Measurements from ENCODE around the gene FOXP1.
"Not testable (repeated sequence)": the region's sequence is repeated elsewhere in the genome, so short reads cannot be mapped to it uniquely, and the experiment has no call there.

Gene FOXP1

GRCh38 chr3:71530903-71531530, 52.5 kb downstream of the FOXP1 start:
- no peak for DNase-seq (ENCODE audit: low read depth)

- DNase-seq (ENCODE audit: low read depth): no peak
Observed at GRCh38 chr3:71528816-71529215, 54.7 kb downstream of the FOXP1 start.

- not testable (repeated sequence) for DNase-seq (ENCODE audit: low read depth)
Observed at GRCh38 chr3:71526448-71526847, 57.1 kb downstream of the FOXP1 start.

GRCh38 chr3:71525391-71525790, 58.1 kb downstream of the FOXP1 start:
- DNase-seq (ENCODE audit: low read depth): no peak

GRCh38 chr3:71524672-71525071, 58.9 kb downstream of the FOXP1 start:
- no peak for DNase-seq (ENCODE audit: low read depth)

- peak; percentile 29 for DNase-seq (ENCODE audit: low read depth)
Observed at GRCh38 chr3:71523628-71524027, 59.9 kb downstream of the FOXP1 start.

GRCh38 chr3:71521940-71522876, 61.3 kb downstream of the FOXP1 start:
- peak; percentile 36 for DNase-seq (ENCODE audit: low read depth)

- no peak for DNase-seq (ENCODE audit: low read depth)
Observed at GRCh38 chr3:71521021-71521352, 62.5 kb downstream of the FOXP1 start.

GRCh38 chr3:71520161-71521020, 63.1 kb downstream of the FOXP1 start:
- DNase-seq (ENCODE audit: low read depth): no peak

GRCh38 chr3:71518089-71518488, 65.4 kb downstream of the FOXP1 start:
- peak; percentile 60 for DNase-seq (ENCODE audit: low read depth)

GRCh38 chr3:71517271-71517791, 66.2 kb downstream of the FOXP1 start:
- peak; percentile 60 for DNase-seq (ENCODE audit: low read depth)

GRCh38 chr3:71515636-71516365, 67.7 kb downstream of the FOXP1 start:
- no peak for DNase-seq (ENCODE audit: low read depth)

- DNase-seq (ENCODE audit: low read depth): peak; percentile 61
Observed at GRCh38 chr3:71514621-71515020, 68.9 kb downstream of the FOXP1 start.

GRCh38 chr3:71513515-71513914, 70.0 kb downstream of the FOXP1 start:
- no peak for DNase-seq (ENCODE audit: low read depth)

- no peak for DNase-seq (ENCODE audit: low read depth)
Observed at GRCh38 chr3:71513081-71513480, 70.4 kb downstream of the FOXP1 start.

- no peak for DNase-seq (ENCODE audit: low read depth)
Observed at GRCh38 chr3:71512544-71512943, 71.0 kb downstream of the FOXP1 start.

- no peak for DNase-seq (ENCODE audit: low read depth)
Observed at GRCh38 chr3:71512000-71512399, 71.5 kb downstream of the FOXP1 start.

GRCh38 chr3:71511446-71511845, 72.1 kb downstream of the FOXP1 start:
- no peak for DNase-seq (ENCODE audit: low read depth)

GRCh38 chr3:71511037-71511436, 72.5 kb downstream of the FOXP1 start:
- peak; percentile 97 for DNase-seq (ENCODE audit: low read depth)

- DNase-seq (ENCODE audit: low read depth): peak; percentile 79
Observed at GRCh38 chr3:71510510-71510909, 73.0 kb downstream of the FOXP1 start.

GRCh38 chr3:71509066-71509465, 74.5 kb downstream of the FOXP1 start:
- DNase-seq (ENCODE audit: low read depth): peak; percentile 50
